IMR-90 (cell line): ENCODE measurements around the gene CMKLR1. TPM values are rescaled to one million over a fixed set of nuclear protein-coding genes. Genes with fewer than 3 reads are reported as not detected.

ENCODE experiments used
- ATAC-seq: fragments of 200-7000 bp; cut with Tn5 transposase; 2 replicates; pipeline ENCODE4 v1.9.1; 2020; ENCODE audit warnings: low read depth, mild to moderate bottlenecking, moderate library complexity
- BruUV-seq: library from RNA; stranded (reverse); fragments of 400-500 nt; replicated peaks from 2 replicates; lab custom pipeline; 2021; lab: Mats Ljungman, UMichigan
- CTCF ChIA-PET: fragments of 300-600 bp; formaldehyde crosslinking; extraction: SDS; loops from one replicate; lab custom pipeline; 2021; ENCODE audit warnings: antibody characterized with exemption; lab: Yijun Ruan, JAX
- POLR2A ChIA-PET: fragments of 300-600 bp; sonication (Branson Sonifier 250); formaldehyde crosslinking; loops from one replicate; lab custom pipeline; 2022; ENCODE audit warnings: antibody characterized with exemption; ENCODE audit not compliant: unreplicated experiment; lab: Charles Lee
- DNase-seq: peaks from one replicate; pipeline ENCODE4 v3.0.0; 2013
- H2AFZ ChIP-seq: replicated peaks from 2 replicates; pipeline ENCODE3; 2013; ENCODE audit warnings: low read length, mild to moderate bottlenecking; ENCODE audit not compliant: poor library complexity
- H2AK5ac ChIP-seq: 2 replicates; pipeline ENCODE4 v1.6.1; 2013; ENCODE audit warnings: low read depth, low read length, inconsistent platforms
- H2AK9ac ChIP-seq: replicated peaks from 2 replicates; pipeline ENCODE3; 2013; ENCODE audit warnings: mild to moderate bottlenecking, low read depth, low read length, moderate library complexity; ENCODE audit not compliant: poor library complexity
- H2BK120ac ChIP-seq: 2 replicates; pipeline ENCODE4 v1.6.1; 2013; ENCODE audit warnings: low read depth, low read length, inconsistent platforms
- H2BK15ac ChIP-seq: 3 replicates; pipeline ENCODE4 v1.6.1; 2013; ENCODE audit warnings: low read depth, low read length, inconsistent platforms
- H2BK20ac ChIP-seq: 2 replicates; pipeline ENCODE4 v1.6.1; 2013; ENCODE audit warnings: low read depth, mild to moderate bottlenecking, inconsistent platforms, low read length, moderate library complexity
- H2BK5ac ChIP-seq: 2 replicates; pipeline ENCODE4 v1.6.1; 2013; ENCODE audit warnings: mild to moderate bottlenecking, low read depth, low read length, inconsistent platforms; ENCODE audit not compliant: poor library complexity, severe bottlenecking
- H3K14ac ChIP-seq: replicated peaks from 2 replicates; pipeline ENCODE4 v1.6.1; 2013; ENCODE audit warnings: low read depth, low read length, inconsistent platforms
- H3K18ac ChIP-seq: 2 replicates; pipeline ENCODE4 v1.6.1; 2013; ENCODE audit warnings: low read depth, low read length, control low read depth
- H3K23ac ChIP-seq: 2 replicates; pipeline ENCODE4 v1.6.1; 2013; ENCODE audit warnings: low read depth, low read length, inconsistent platforms
- H3K27ac ChIP-seq: 2 replicates; pipeline ENCODE4 v1.5.1; 2013; ENCODE audit warnings: mild to moderate bottlenecking, control low read depth, low read length; ENCODE audit not compliant: insufficient read depth
- H3K27me3 ChIP-seq: 2 replicates; pipeline ENCODE4 v1.6.1; 2013; ENCODE audit warnings: low read length; ENCODE audit not compliant: control insufficient read depth, insufficient read depth
- H3K36me3 ChIP-seq: 2 replicates; pipeline ENCODE4 v1.6.1; 2013; ENCODE audit warnings: low read length, mixed read lengths; ENCODE audit not compliant: control insufficient read depth, insufficient read depth
- H3K4ac ChIP-seq: 2 replicates; pipeline ENCODE4 v1.6.1; 2013; ENCODE audit warnings: low read depth, low read length, inconsistent platforms
- H3K4me1 ChIP-seq: 2 replicates; pipeline ENCODE4 v1.6.1; 2013; ENCODE audit warnings: low read length, mixed read lengths; ENCODE audit not compliant: control insufficient read depth, insufficient read depth
- H3K4me2 ChIP-seq: 2 replicates; pipeline ENCODE4 v1.6.1; 2013; ENCODE audit warnings: low read depth, mild to moderate bottlenecking, control low read depth, low read length, moderate library complexity
- H3K4me3 ChIP-seq: 2 replicates; pipeline ENCODE4 v1.5.1; 2013; ENCODE audit warnings: low read depth, mild to moderate bottlenecking, control low read depth, low read length, moderate library complexity; ENCODE audit not compliant: insufficient read depth
- H3K56ac ChIP-seq: 2 replicates; pipeline ENCODE4 v1.6.1; 2013; ENCODE audit warnings: low read length, inconsistent platforms; ENCODE audit not compliant: insufficient read depth; ENCODE audit errors: extremely low read depth
- H3K79me1 ChIP-seq, 2 experiments: 2 replicates each; pipeline ENCODE4 v1.6.1; 2013; ENCODE audit warnings: low read length in 2 of 2, inconsistent platforms in 1 of 2, low read depth in 1 of 2
- H3K9ac ChIP-seq: 2 replicates; pipeline ENCODE4 v1.6.1; 2013; ENCODE audit warnings: low read depth, low read length, control low read depth
- H3K9me1 ChIP-seq: 2 replicates; pipeline ENCODE4 v1.6.1; 2013; ENCODE audit warnings: low read length, inconsistent platforms; ENCODE audit not compliant: insufficient read depth
- H3K9me3 ChIP-seq: 2 replicates; pipeline ENCODE4 v1.6.1; 2013; ENCODE audit warnings: low read length; ENCODE audit not compliant: control insufficient read depth, insufficient read depth
- H4K20me1 ChIP-seq: 2 replicates; pipeline ENCODE4 v1.6.1; 2013; ENCODE audit warnings: low read length, inconsistent platforms; ENCODE audit not compliant: insufficient read depth
- H4K5ac ChIP-seq: 2 replicates; pipeline ENCODE4 v1.6.1; 2013; ENCODE audit warnings: mild to moderate bottlenecking, low read depth, low read length, control low read depth
- H4K8ac ChIP-seq, 2 experiments: 2 replicates each; pipeline ENCODE4 v1.6.1; 2013; ENCODE audit warnings: low read depth in 2 of 2, low read length in 2 of 2, control low read depth in 1 of 2, inconsistent platforms in 1 of 2
- H4K91ac ChIP-seq: 2 replicates; pipeline ENCODE4 v1.6.1; 2013; ENCODE audit warnings: low read depth, low read length, inconsistent platforms; ENCODE audit not compliant: insufficient read depth
- BHLHE40 ChIP-seq: fragments of 150-350 bp; IDR thresholded peaks from 2 replicates; pipeline ENCODE4 v1.6.1; 2016; ENCODE audit warnings: mild to moderate bottlenecking, low read depth, low read length
- CEBPB ChIP-seq: IDR thresholded peaks from 2 replicates; pipeline ENCODE4 v1.6.1; 2012; ENCODE audit warnings: low read depth, low read length, improper control_type of control experiment
- CHD1 ChIP-seq: IDR thresholded peaks from 2 replicates; pipeline ENCODE4 v1.6.1; 2012; ENCODE audit warnings: low read depth, low read length, improper control_type of control experiment
- CTCF ChIP-seq: conservative IDR thresholded peaks from 2 replicates; pipeline ENCODE4 v1.5.1; 2012; ENCODE audit warnings: mild to moderate bottlenecking, low read depth, low read length, improper control_type of control experiment
- ELK1 ChIP-seq: fragments of 150-350 bp; IDR thresholded peaks from 2 replicates; pipeline ENCODE4 v1.6.1; 2016; ENCODE audit warnings: low read depth, mild to moderate bottlenecking, low read length, moderate library complexity, borderline replicate concordance
- FOS ChIP-seq: fragments of 150-350 bp; IDR thresholded peaks from 2 replicates; pipeline ENCODE4 v1.6.1; 2016; ENCODE audit warnings: low read depth, low read length
- MAFK ChIP-seq: IDR thresholded peaks from 2 replicates; pipeline ENCODE4 v1.6.1; 2012; ENCODE audit warnings: low read depth, low read length, improper control_type of control experiment
- MAZ ChIP-seq: IDR thresholded peaks from 2 replicates; pipeline ENCODE4 v1.6.1; 2012; ENCODE audit warnings: low read depth, mild to moderate bottlenecking, low read length, improper control_type of control experiment, moderate library complexity, borderline replicate concordance
- MXI1 ChIP-seq: IDR thresholded peaks from 2 replicates; pipeline ENCODE4 v1.6.1; 2012; ENCODE audit warnings: low read depth, mild to moderate bottlenecking, low read length, moderate library complexity, borderline replicate concordance
- NFE2L2 ChIP-seq: fragments of 150-350 bp; IDR thresholded peaks from 2 replicates; pipeline ENCODE4 v1.6.1; 2016; ENCODE audit warnings: low read depth, mild to moderate bottlenecking, low read length
- POLR2A ChIP-seq: IDR thresholded peaks from 2 replicates; pipeline ENCODE4 v1.6.1; 2012; ENCODE audit warnings: mild to moderate bottlenecking, low read depth, low read length
- RAD21 ChIP-seq: IDR thresholded peaks from 2 replicates; pipeline ENCODE4 v1.6.1; 2012; ENCODE audit warnings: low read length, improper control_type of control experiment
- RCOR1 ChIP-seq: IDR thresholded peaks from 2 replicates; pipeline ENCODE4 v1.6.1; 2012; ENCODE audit warnings: mild to moderate bottlenecking, low read length, improper control_type of control experiment; ENCODE audit not compliant: insufficient replicate concordance
- RFX5 ChIP-seq: IDR thresholded peaks from 2 replicates; pipeline ENCODE4 v1.8.0; 2012; ENCODE audit warnings: low read depth, mild to moderate bottlenecking, low read length, moderate library complexity
- SMC3 ChIP-seq: fragments of 150-350 bp; IDR thresholded peaks from 2 replicates; pipeline ENCODE4 v1.6.1; 2016; ENCODE audit warnings: low read depth, mild to moderate bottlenecking, antibody characterized with exemption, low read length, moderate library complexity
- WGBS, 2 experiments: methylation state at CpG; one replicate each; pipeline versions ENCODE4 v1.1.5 to v1.1.7; 2013; ENCODE audit warnings: missing lambda C conversion rate in 2 of 2; ENCODE audit not compliant: insufficient read length in 1 of 2; ENCODE audit errors: extremely low coverage in 2 of 2; 5-methylcytosine and 5-hydroxymethylcytosine counted together
- dilution Hi-C: fragments of 300-500 bp; cut with HindIII; formaldehyde crosslinking; loops from one replicate; pipeline ENCODE4 v1.14.3; 2018; ENCODE audit warnings: low sequenced_read_pairs; ENCODE audit not compliant: unreplicated experiment
- in situ Hi-C: fragments of 300-500 bp; cut with MboI; formaldehyde crosslinking; loops from 3 replicates; pipeline ENCODE4 v1.14.3; 2019; ENCODE audit warnings: low sequenced_read_pairs, inconsistent platforms, mixed read lengths
- intact Hi-C: fragments of 100-400 bp; cut with micrococcal nuclease; formaldehyde crosslinking; loops from 2 replicates; pipeline ENCODE4 v1.10.0; 2022
- polyA plus RNA-seq, 3 experiments: library from polyadenylated mRNA; depleted of rRNA; stranded (reverse); fragments of >200 nt; gene quantifications; 2 replicates each; pipeline ENCODE4 v1.2.3, GENCODE V29; 2012; ENCODE audit warnings: low replicate concordance in 1 of 3
- total RNA-seq: library from RNA; depleted of rRNA; stranded (reverse); fragments of >200 nt; gene quantifications from 2 replicates; pipeline ENCODE4 v1.2.3, GENCODE V29; 2012
- TF ChIP-seq, protein P1 (sequence below): fragments of 150-350 bp; IDR thresholded peaks from 2 replicates; pipeline ENCODE4 v1.6.1; 2017; ENCODE audit warnings: mild to moderate bottlenecking, antibody characterized with exemption, low read length, low read depth

CMKLR1 gene
- total and polyA plus RNA-seq, 2 of the 4 experiments (the other 2 are of a cell fraction), result not detected

DNA sequence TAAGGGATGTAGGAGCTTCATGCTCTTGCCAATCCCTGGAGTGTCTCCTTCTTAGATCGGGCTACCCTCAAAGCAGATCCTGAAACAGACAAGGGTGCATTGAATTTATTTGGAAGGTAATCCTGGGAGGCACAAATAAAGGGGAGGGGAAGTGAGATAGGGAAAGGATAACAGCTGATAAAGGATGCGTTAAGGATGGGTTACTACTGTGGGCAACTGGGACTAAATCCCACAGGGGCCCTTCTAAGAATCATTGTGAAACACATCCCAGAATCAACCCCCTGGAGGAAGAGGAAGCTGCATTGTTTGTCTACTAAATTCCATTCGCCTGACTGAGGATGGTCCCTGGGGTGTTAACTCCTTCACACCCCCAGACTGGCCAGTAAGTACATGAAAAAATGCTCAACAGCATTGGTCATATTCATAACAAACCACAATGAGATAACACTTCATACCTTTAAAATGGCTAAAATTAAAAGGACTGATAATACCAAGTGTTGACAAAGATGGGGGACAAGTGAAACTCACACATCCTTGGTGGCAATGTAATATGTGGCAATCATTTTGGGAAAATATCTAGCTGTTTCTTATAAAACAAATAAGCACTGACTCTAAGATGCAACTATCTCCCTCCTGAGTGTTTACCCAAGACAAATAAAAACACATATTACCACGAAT lies 37.0 kb upstream of the CMKLR1 start:
- H2BK120ac ChIP-seq, result no peak overlapping the region
- dilution Hi-C loops, result no loop called here
- H3K4ac ChIP-seq, result no peak overlapping the region
- H2AFZ ChIP-seq, result no peak overlapping the region
- intact Hi-C loops, result no loop called here
- H3K9me3 ChIP-seq, result peaks cover 3% of the 10 kb centered on the region; the same call in 1 of the 2 replicates
- no peak overlapping the region for H4K8ac ChIP-seq
- in situ Hi-C loops, result no loop called here
- no peak overlapping the region for H3K18ac ChIP-seq
- H3K4me3 ChIP-seq, result no peak overlapping the region
- H2AK5ac ChIP-seq, result no peak overlapping the region
- DNase-seq, result no peak
- CTCF ChIA-PET, result no interaction called here
- H2AK9ac ChIP-seq, result no peak overlapping the region
- H4K91ac ChIP-seq, result no peak overlapping the region
- H2BK15ac ChIP-seq, result no peak overlapping the region
- no peak overlapping the region for H2BK5ac ChIP-seq
- H3K4me1 ChIP-seq, result no peaks in the 10 kb centered on the region
- no peak for TF ChIP-seq CEBPB
- no peak for TF ChIP-seq RAD21
- no peak for TF ChIP-seq RCOR1
- TF ChIP-seq POLR2A, result no peak
- no peak for TF ChIP-seq MXI1
- no peak for TF ChIP-seq MAFK
- TF ChIP-seq FOS, result no peak
- TF ChIP-seq, protein P1, sequence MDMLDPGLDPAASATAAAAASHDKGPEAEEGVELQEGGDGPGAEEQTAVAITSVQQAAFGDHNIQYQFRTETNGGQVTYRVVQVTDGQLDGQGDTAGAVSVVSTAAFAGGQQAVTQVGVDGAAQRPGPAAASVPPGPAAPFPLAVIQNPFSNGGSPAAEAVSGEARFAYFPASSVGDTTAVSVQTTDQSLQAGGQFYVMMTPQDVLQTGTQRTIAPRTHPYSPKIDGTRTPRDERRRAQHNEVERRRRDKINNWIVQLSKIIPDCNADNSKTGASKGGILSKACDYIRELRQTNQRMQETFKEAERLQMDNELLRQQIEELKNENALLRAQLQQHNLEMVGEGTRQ, result no peak
- TF ChIP-seq BHLHE40, result no peak
- no peak for TF ChIP-seq NFE2L2
- no peak for TF ChIP-seq SMC3
- TF ChIP-seq CHD1, result no peak
- TF ChIP-seq CTCF, result no peak
- no peak for TF ChIP-seq ELK1
- no peak for TF ChIP-seq MAZ
- TF ChIP-seq RFX5, result no peak
- no peak overlapping the region for H3K27ac ChIP-seq
- no TSS peak for BruUV-seq
- no peak for ATAC-seq
- H3K14ac ChIP-seq, result no peak overlapping the region
- no peak overlapping the region for H3K9ac ChIP-seq
- no CpG with 5 or more reads among the region's 4 CpGs for WGBS, 2 experiments
- no peak overlapping the region for H4K5ac ChIP-seq
- no peak overlapping the region for H3K4me2 ChIP-seq
- H3K23ac ChIP-seq, result no peak overlapping the region
- POLR2A ChIA-PET, result no interaction called here
- H3K9me1 ChIP-seq, result no peaks in the 10 kb centered on the region
- H2BK20ac ChIP-seq, result no peak overlapping the region
- H3K36me3 ChIP-seq, result no peaks in the 10 kb centered on the region
- no peaks in the 10 kb centered on the region for H4K20me1 ChIP-seq
- H3K27me3 ChIP-seq, result no peaks in the 10 kb centered on the region
- H3K79me1 ChIP-seq, result no peaks in the 10 kb centered on the region
- no peak overlapping the region for H3K56ac ChIP-seq
